ENCODE data around the gene SPNS3. TPM values are rescaled to one million over a fixed set of nuclear protein-coding genes. Genes with fewer than 3 reads are reported as not detected.
A peak's percentile ranks its signal among the peaks of the same experiment; 100 is the strongest.

Gene SPNS3
- total and polyA plus RNA-seq, 8 donors: 0.08 to 0.96 (median 0.67) TPM

DNA sequence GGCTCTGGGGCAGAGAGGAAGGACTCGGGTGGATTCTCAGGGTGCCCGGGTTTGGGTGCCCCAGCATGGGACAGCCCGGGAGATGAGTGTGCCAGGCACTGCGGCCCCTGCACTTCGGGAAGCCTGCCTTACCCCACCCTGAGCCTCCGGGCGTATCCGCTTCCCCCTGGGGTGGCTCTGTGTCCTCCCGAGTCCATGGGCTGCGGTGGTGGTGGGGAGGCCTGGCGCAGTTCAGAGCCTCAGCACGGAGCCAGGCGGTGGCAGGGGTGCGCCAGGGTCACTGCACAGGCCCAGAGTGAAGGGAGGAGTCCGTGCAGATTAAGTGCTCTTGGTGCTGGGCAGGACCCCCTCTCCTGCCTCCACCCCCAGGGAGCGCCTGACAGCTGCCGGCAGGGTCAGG, 100.8 kb downstream of the SPNS3 start:
- no peak for FAIRE-seq
- no peak for TF ChIP-seq CTCF (IDR thresholded peaks at IDR 0.05)
- no peaks in the 10 kb centered on the region for H3K27me3 ChIP-seq
- intact Hi-C loops (cut with DNase I): no loop called here
- peak in 1 of 6 donors; percentile 73 for DNase-seq
- 67 to 83% methylated on average over 11 to 17 of the region's 17 CpGs for WGBS, 2 donors
- no peaks in the 10 kb centered on the region for H3K9me3 ChIP-seq
- ATAC-seq: peak in 1 of 4 donors; percentile 4
- peaks cover 0 to 8% (median 0%) of the 10 kb centered on the region in 3 donors for H3K36me3 ChIP-seq
- no peak overlapping the region for H3K27ac ChIP-seq
- no peak overlapping the region for H3K4me3 ChIP-seq
- no peaks in the 10 kb centered on the region for H3K4me1 ChIP-seq

DNA sequence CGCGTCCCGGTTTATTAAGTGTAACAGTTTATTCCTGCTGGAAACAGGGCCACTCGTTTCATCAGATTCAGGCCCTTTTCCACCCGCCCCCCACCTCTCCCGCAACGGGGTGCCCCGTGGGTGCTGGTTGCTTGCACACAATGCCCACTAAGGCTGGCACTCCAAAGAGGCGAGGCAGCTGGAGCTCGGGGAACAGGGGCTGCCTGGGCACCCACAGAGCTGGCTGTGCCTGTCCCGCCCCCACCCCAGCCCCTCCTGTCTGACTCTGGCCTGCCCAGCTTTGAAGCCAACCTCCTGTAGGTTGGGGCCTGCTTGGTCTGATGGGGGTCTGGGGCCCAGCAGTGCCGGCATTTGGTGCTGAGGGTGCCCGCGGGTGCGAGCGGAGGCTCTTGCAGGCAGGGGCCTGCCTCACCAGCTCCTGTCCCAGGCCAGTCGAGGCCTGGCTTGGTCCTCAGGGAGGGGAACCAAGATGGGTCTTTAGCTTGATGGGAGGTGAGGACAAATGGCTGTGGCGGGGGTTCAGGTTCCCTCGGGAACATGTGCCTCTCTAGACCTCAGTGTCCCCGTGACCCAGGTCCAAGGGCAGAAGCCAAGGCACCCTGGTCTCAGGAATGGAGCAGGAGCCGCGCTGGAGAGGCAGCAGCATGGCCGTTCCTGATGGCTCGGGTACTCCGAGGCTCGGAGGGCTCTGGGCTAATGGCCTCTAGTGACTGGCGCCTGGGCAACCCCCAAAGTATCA, 101.4 kb downstream of the SPNS3 start:
- no peaks in the 10 kb centered on the region for H3K9me3 ChIP-seq
- H3K4me1 ChIP-seq: no peaks in the 10 kb centered on the region
- intact Hi-C loops (cut with DNase I): no loop called here
- no peak overlapping the region for H3K27ac ChIP-seq
- TF ChIP-seq CTCF (IDR thresholded peaks at IDR 0.05): no peak
- WGBS, 2 donors: 71 to 79% methylated on average over 26 to 27 of the region's 27 CpGs
- ATAC-seq (no peak), FAIRE-seq (no peak), DNase-seq (peak in 1 of 6 donors; percentile 32)
- H3K36me3 ChIP-seq: peaks cover 0 to 13% (median 0%) of the 10 kb centered on the region in 3 donors
- no peaks in the 10 kb centered on the region for H3K27me3 ChIP-seq
- no peak overlapping the region for H3K4me3 ChIP-seq

- TF ChIP-seq CTCF (IDR thresholded peaks at IDR 0.05): no peak
- H3K4me1 ChIP-seq: no peaks in the 10 kb centered on the region
- H3K4me3 ChIP-seq: no peak overlapping the region
- H3K27me3 ChIP-seq: no peaks in the 10 kb centered on the region
- FAIRE-seq (no peak), DNase-seq (peak in 1 of 6 donors; percentile 44), ATAC-seq (no peak)
- peak overlapping the region in 1 of 4 donors; percentile 8 for H3K27ac ChIP-seq
- WGBS, 2 donors: 83 to 86% methylated on average over 17 to 19 of the region's 19 CpGs
- no peaks in the 10 kb centered on the region for H3K9me3 ChIP-seq
- intact Hi-C loops (cut with DNase I): no loop called here
- peaks cover 0 to 13% (median 0%) of the 10 kb centered on the region in 3 donors for H3K36me3 ChIP-seq
Observed at GRCh38 chr17:4535667-4536258, 102.0 kb downstream of the SPNS3 start.

GRCh38 chr17:4536259-4536741, 102.6 kb downstream of the SPNS3 start:
- no peaks in the 10 kb centered on the region for H3K9me3 ChIP-seq
- no peaks in the 10 kb centered on the region for H3K27me3 ChIP-seq
- H3K4me3 ChIP-seq: no peak overlapping the region
- no peak for FAIRE-seq
- no peaks in the 10 kb centered on the region for H3K4me1 ChIP-seq
- intact Hi-C loops (cut with DNase I): no loop called here
- peaks cover 0 to 13% (median 1%) of the 10 kb centered on the region in 3 donors for H3K36me3 ChIP-seq
- TF ChIP-seq CTCF (IDR thresholded peaks at IDR 0.05): no peak
- peak in 1 of 6 donors; percentile 40 for DNase-seq
- peak in 2 of 4 donors; percentile 1 to 5 for ATAC-seq
- 74 to 82% methylated on average over 19 of the region's 19 CpGs for WGBS, 2 donors
- H3K27ac ChIP-seq: peak overlapping the region in 1 of 4 donors; percentile 8
